Activated CD4-positive, alpha-beta T cell treated with anti-CD3 and anti-CD28 coated beads, Interleukin-2, Interleukin-4, amounts not matched to agents 100 ng/mL and 50 ng/mL, durations not matched to agents 16 hours and 8 hours (primary cell): Measurements from ENCODE around the gene GEMIN2.
"Not testable (repeated sequence)": the region's sequence is repeated elsewhere in the genome, so short reads cannot be mapped to it uniquely, and the experiment has no call there.

Experiments used
- DNase-seq: peaks from one replicate; pipeline ENCODE4 v3.0.0-alpha.2; 2020; ENCODE audit warnings: low spot score

GEMIN2 gene, protein sequence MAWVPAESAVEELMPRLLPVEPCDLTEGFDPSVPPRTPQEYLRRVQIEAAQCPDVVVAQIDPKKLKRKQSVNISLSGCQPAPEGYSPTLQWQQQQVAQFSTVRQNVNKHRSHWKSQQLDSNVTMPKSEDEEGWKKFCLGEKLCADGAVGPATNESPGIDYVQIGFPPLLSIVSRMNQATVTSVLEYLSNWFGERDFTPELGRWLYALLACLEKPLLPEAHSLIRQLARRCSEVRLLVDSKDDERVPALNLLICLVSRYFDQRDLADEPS

DNA sequence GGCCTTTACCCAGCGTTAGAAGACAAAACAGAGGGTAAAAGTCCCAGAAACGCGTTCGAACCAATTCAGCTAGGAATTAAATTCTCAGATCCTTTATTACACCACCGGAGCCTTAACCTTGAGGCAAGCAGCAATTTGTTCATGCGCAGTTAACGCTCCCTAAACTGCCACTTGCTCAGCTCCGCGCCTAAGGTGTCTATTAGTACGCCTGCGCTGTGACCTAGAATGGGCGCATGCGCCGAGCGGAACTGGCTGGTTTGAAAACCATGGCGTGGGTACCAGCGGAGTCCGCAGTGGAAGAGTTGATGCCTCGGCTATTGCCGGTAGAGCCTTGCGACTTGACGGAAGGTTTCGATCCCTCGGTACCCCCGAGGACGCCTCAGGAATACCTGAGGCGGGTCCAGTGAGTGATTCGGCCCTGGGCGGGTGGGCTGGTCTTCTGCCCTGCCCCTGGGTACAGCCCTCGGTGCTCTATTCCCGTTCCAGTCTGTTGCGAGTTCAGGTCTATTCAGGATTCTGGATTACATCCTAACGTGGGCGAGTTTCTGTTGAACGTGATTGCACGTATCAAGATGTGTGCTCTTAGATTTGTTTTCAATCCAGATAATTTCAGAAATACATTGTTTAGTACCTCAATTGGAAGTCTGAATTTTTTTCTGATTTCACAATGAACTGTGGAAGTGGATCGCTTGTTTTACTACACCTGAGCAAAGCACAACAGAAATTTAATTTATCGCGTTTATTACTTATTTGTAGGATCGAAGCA is at the start of gene GEMIN2:
GEMIN2 (plus strand) TSS at position 251 of the 766 bp plus-strand sequence; CDS start at position 267, 16 bp downstream.
- peak; percentile 96 for DNase-seq

DNA sequence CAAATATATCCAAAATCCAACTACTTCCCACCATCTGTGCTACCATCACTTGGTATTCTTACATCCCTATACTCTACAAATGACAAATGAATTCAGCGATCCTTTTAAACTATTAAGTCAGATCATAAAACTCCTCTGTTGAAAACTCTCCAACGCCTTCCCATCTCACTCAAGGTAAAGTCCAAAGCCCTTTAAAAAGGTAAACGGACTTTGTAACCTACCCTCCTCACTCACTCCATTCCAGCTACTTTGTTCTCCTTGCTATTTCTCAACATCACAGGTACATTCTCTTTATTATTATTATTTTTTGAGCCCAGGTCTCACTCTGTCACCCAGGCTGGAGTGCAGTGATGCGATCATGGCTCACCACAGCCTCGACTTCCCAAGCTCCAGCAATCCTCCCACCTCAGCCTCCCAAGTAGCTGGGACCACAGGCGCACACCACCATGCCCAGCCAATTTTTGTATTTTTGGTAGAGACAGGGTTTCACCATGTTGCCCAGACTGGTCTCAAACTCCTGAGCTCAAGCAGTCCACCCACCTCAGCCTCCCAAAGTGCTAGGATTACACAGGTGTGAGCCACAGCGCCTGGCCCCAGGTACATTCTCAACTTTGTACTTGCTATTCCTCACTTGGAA is 44.8 kb upstream of the GEMIN2 start:
- not testable (repeated sequence) for DNase-seq

DNA sequence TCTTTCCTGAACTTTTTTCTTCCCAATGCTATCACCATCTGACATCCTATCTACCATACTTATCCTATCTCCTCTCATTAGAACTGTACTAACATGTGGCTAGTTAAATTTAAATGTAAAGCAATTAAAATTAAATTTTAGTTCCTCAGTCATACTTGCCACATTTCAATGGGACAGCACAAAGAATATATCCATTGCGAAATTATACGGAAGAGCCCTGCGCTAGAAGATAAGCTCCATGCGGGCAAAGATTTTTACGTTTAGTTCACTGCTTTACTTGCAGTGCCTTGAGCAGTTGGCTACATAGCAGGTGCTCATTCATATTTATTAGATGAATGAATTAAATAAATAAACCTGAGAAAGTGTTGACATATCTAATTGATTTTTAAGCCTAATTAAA is 44.2 kb upstream of the GEMIN2 start:
- no peak for DNase-seq

DNA sequence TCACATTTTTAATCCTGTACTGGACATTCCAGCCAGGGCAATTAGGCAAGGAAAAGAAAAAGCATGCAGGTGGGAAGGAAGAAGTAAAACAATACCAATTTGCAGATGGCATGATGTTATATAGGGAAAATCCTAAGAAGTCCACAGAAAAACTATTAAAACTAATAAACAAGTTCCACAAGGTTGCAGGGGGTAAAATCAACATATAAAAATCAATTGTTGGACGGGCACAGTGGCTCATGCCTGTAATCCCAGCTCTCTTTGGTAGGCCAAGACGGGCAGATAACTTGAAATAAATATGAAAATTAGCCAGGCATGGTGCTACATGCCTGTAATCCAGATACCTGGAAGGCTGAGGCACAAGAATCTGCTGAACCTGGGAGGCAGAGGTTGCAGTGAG is 43.0 kb upstream of the GEMIN2 start:
- no peak for DNase-seq

DNA sequence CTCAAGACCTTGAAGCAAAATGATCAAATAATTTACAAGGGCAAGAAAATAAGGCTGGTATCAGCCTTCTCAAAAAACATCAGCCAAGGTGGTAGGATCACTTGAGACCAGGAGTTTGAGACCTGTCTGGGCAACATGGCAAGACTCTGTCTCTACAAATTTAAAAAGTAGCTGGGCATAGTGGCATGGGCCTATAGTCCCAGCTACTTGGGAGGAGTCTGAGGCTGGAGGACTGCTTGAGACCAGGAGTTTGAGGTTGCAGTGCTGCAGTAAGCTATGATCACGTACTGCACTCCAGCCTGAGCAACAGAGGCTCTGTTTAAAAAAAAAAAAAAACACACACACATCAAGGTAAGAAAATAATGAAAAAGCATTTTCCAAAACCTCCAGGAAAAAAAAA is 33.2 kb upstream of the GEMIN2 start:
- no peak for DNase-seq

DNA sequence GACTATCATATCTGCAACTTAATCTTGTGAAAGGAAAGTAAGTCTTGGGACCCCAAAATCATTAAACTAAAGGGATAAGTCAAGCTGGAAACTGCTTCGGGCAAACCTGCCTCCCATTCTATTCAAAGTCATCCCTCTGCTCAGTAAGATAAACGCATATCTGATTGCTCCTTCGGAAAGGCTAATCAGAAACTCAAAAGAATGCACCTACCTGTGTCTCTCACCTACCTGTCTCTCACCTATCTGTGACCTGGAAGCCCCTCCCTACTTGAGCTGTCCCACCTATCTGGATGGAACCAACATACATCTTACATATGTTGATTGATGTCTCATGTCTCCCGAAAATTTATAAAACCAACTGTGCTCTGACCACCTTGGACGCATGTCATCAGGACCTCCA is 31.0 kb upstream of the GEMIN2 start:
- no peak for DNase-seq

DNA sequence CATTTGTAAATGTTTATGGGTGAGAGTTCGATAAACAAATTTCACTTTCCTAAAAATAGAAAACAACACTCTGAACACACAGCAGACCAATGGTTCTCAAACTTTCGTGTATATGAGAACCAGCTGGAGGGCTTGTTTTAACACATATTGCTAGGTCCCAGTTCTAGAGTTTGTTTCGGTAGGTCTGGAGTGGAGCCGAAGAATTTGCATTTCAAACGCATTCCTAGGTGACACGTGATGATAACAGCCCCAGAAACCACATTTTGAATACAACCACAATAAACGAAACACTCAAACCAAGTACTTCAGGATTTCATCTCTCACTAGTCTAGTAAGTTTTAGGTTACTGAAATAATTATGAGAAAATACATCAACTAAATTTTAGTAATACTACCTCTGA is 28.2 kb upstream of the GEMIN2 start:
- no peak for DNase-seq

DNA sequence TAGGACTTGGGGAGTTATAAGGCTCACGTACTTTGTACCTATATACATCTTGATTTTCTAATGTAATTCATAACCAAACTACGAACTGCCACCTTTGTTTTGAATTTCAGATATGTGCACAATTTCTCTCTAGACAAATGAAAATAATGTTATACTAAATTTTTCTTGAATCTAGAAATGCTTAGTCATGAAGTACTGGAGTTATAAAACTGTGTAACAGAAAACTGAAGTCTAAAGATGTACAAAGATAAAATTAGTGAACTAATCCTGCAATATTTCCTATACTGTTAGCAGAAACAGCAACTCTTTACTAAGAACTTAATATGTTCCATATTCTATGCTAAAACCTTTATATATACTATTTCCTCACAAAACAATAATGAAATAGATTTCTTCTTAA is 26.6 kb upstream of the GEMIN2 start:
- DNase-seq = no peak

DNA sequence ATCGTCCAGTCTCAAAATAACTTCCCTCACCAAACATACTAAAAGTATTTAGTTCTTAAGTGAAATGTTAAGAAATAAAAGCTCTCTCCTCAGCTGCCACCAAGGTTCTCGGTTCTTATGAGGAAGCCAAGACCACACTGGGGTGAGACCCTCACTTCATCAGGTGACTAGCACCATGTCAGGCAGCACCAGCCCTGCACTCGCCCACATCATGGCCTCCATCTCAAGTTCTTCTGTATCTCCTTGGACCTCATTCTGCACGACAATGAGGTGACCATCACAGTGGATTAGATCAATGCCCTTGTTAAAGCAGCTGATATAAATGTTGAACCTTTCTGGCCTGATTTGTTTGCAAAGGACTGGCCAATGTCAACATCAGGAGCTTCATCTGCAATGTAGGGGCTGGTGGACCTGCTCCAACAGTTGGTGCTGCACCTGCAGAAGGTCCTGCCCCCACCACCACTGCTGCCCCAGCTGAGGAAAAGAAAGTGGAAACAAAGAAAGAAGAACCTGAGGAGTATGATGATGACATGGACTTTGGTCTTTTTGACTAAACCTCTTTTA is 23.5 kb upstream of the GEMIN2 start:
- no peak for DNase-seq

DNA sequence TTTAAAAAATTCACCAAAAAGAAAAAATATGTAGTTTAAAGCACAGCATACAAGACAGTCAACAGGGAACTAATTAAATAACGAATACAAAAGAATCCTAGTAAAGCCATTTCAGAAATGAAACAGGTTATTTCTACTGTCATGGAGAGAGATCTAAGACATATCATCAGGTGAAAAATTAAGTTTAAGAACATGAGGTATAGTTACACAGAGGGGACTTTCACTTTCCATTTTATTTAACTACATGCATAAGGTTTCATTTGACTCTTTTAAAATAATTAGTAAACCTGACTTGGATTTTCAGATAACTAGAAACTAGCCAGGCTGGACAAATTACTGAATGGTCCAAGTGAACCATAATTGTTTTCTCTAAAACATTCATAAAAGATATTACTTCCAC is 22.4 kb upstream of the GEMIN2 start:
- no peak for DNase-seq

DNA sequence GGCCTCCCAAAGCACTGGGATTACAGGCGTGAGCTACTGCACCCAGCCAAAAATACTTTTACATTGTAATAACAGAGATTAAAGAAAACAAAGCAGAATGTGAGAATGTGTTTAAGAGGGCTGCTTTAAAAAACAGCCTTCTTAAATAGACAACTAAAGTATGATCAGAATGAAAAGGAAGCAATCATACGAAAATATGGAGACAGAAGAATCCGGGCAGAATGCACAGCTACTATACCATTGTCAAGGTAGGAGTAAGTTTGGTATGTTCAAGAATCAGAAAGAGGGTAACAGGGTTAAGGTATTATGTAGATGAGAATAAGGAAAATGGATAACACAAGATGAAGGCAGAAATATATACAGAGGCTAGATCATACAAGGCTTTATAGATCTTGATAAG is 19.6 kb upstream of the GEMIN2 start:
- no peak for DNase-seq

DNA sequence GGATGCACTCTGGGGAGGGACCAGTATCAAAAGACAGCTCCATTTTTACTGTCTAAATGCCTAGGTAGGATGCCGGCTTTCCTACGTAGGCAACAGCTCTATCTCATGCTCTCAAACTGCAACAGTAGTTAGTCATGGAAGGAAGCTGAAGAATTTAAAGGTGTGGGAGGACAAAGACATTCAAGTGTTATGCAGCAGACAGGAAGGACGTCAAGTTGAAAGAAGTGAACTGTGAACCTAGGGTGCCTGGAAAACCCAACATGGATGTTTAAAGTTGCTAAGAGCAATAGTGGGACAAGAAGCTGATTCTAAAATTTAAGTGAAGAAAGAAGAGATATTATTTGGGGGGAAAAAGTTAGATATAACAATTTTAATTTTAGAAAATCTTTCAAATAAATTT is 17.0 kb upstream of the GEMIN2 start:
- DNase-seq = peak; percentile 48

DNA sequence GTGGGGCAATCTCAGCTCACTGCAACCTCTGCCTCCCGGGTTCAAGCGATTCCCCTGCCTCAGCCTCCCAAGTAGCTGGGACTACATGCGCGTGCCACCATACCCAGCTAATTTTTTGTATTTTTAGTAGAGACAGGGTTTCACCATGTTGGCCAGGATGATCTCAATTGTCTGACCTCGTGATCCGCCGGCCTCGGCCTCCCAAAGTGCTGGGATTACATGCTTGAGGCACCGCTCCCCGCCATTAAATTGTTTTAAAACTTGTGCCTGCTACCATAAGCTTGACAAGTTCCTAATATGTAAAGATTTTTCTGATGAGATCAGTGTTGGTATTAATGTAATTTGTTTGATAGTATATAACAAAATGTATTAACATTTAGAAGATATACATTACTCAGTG is 14.9 kb upstream of the GEMIN2 start:
- DNase-seq = not testable (repeated sequence)

DNA sequence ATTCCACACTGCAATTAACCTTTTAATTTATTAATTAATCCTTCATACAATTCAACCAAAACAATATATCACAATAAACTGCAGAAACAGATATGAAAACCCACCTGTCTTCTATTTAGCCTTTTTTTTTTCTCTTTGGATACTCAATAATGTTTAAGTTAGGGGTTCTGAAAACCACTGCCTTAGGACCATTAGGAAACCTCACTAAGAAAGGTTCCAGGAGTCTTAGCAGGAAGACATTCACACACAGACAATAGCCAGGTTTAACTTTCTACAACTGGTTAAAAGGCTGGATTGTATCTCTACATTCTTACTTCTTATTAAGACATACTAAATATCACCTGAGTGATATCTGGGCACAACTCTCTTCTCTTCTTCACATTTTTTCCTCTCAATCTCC is 14.4 kb upstream of the GEMIN2 start:
- no peak for DNase-seq

DNA sequence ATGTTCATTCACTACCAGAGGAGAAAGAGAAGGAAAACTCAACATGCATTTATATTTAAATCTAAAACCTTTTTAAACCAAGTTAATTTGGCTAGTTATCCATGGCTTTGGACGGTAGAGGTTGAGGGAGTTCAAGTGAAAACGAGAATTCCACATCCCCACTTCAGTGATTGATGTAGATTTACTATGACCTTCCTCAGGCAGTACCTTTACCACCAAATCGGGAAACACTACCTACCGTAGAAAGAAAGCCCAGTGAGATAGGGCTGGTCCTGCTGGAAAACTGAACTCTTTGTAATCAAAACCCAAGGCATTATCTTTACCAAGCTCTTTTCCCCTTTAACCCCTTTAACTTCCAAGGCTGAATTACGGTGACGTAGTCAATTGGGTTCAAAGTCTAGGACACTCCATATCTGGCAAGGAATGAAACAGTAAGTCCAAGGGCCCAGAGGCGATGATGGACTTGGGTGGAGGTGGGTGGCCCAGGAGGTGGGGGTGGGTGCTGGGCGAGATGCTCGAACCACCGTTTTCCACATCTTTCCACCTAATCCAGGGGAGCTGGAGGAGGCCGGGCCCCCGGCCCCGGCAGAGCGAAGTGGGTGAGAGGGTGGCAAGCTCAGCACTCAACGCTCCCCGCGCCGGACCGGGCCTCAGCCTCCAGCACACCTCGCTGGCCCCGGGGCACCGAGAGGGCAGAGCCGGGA is 11.7 kb upstream of the GEMIN2 start:
- DNase-seq = no peak

DNA sequence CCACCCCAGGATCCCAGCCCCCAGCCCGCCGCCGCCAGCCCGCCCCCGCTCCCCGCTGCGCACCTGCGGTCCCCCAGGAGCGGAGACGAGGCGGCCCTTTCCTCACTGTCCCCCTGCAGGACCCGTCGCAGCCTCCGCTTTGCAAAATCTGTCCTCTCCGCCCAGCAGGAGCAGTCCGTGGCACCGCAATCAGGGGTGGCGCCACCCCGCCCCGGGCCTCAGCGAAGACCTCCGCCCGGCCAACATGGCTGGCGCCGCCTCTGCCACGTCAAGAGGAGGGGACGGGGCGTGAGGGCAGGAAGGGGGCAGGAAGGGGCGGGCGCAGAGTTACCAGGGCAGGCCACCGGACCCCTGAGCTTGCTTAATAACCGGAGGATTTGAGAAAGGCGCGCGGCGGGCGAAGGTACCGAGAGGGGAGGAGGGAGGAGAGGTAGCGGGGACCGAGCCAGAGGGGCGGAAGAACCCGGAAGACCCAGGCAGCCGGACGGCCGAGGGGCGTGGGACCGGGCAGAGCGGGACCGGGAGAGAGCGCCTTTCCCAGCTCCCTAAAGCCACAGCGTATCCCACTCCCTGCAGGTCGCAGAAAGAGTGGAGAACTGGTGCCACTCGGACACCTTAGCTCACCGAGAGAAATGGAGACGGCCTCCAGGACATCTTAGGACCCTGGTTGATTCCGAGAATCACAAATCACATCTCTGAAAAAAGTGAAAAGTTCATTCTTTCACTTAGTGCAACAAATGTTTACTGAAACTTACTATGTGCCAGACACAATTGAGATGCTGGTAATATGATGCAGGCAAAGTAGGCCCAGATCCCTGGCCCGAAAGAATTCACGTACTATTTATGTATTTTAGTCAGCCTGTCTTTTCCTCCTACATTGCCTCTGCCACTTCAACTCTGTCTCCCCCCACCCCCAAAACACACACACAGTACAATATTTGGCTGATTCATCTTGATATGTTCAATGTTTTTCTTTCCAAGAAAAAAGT is 10.9 kb upstream of the GEMIN2 start, which contains the start of gene SEC23A:
SEC23A (minus strand) TSS at position 267 of the 989 bp plus-strand sequence. CDS start 7,117 bp downstream, outside the sequence.
- peak; percentile 89 for DNase-seq

DNA sequence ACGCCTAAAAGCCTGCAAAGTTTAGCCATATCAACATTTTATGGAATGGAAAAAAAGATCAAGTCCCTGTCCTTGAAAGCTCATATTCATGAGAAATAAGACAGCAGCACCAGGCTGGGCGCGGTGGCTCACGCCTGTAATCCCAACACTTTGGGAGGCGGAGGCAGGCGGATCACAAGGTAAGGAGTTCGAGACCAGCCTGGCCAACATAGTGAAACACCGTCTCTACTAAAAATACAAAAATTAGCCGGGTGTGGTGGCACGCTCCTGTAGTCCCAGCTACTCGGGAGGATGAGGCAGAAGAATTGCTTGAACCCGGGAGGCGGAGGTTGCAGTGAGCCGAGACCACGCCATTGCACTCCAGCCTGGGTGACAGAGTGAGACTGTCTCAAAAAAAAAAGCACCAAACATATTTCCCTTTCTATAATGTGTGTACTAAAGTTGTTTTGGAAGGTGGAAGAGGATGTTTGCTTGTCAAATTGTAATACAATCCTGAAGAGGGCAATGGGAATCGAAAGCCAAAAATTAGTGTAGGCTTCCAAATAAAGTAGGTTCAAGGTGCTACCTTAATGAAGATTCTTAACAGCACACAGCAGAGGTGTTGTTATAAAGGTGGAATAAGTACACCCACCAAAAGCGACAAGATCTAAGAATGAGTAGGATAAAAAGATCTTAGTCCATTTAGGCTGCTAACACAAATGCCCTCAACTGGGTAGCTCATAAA is 9.9 kb upstream of the GEMIN2 start:
- DNase-seq = not testable (repeated sequence)

DNA sequence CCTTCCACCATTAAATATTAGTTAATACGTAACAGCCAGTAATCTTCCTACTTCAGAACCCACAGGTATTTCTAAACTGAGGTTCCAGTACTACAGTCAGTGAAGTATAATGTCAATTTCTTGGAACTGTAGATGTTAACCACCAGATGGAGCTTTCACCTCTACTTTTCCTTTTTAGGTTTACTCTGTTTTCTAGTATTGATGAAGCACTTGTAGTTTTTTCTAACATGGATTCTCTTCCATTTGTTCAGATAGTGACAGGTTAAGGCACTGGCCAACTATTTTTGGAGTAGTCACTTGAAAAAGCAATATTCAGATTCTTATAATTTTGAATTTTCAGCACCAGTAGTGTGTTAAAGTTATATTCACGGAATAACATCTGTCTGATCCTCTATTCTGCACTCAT is 6.5 kb upstream of the GEMIN2 start:
- peak; percentile 59 for DNase-seq

DNA sequence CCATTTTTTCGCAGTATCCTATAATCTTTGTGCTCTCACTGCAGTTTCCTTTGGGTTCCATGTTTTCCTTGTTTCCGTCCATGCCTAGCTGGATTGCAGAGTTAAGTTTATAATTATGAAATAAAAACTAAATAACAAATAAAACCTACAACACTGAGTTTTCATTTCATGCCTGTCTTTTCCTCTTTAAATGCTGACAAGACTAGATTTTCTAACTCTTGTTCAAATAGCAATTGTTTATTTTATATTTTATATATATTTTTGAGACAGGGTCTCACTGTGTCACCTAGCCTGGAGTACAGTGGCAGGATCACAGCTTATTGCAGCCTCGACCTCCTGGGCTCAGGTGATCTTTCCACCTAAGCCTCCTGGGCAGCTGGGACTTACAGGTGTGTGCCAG is 5.3 kb upstream of the GEMIN2 start:
- no peak for DNase-seq
